ENCODE measurements around the gene FCHSD2. TPM values are rescaled to one million over a fixed set of nuclear protein-coding genes. Genes with fewer than 3 reads are reported as not detected.
A peak's percentile ranks its signal among the peaks of the same experiment; 100 is the strongest.

The FCHSD2 gene
- total RNA-seq, 1 donor from 2014 or later: 69.5 TPM

DNA sequence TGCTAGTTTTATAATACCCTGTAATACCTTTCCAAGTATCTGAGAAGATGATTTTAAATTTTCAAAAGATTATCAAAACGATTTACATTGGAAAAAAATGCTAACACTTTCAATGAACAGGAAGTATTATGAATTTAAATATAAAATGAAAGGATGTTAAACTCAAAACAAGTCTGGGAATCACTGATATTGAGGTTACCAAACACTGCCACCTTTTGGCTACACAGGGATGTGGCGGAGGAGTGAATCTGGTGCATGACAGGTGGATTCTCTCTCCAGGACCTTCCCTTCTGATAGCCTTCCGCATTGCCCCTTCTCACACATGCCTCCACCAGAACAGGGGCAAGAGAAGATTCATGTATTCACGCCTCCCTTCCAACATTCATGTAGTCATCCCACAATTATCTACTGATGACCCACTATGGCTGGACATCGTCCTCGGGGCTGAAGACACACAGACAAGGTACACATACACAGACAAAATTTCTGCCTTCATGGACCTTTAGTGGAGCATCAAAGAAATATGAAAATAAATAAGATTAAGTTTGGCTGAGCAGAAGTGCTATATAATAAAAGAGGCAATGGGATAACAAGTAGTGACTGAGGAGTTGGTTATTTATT is 293.2 kb downstream of the FCHSD2 start:
- TF ChIP-seq, protein P1, sequence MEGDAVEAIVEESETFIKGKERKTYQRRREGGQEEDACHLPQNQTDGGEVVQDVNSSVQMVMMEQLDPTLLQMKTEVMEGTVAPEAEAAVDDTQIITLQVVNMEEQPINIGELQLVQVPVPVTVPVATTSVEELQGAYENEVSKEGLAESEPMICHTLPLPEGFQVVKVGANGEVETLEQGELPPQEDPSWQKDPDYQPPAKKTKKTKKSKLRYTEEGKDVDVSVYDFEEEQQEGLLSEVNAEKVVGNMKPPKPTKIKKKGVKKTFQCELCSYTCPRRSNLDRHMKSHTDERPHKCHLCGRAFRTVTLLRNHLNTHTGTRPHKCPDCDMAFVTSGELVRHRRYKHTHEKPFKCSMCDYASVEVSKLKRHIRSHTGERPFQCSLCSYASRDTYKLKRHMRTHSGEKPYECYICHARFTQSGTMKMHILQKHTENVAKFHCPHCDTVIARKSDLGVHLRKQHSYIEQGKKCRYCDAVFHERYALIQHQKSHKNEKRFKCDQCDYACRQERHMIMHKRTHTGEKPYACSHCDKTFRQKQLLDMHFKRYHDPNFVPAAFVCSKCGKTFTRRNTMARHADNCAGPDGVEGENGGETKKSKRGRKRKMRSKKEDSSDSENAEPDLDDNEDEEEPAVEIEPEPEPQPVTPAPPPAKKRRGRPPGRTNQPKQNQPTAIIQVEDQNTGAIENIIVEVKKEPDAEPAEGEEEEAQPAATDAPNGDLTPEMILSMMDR (IDR thresholded peaks at IDR 0.05): peak; percentile 79
- no peak for DNase-seq (ENCODE audit: low spot score)
- no peak overlapping the region for H3K27ac Mint-ChIP-seq (ENCODE audit: unreplicated experiment)
- no peak overlapping the region for H3K4me3 Mint-ChIP-seq (ENCODE audit: unreplicated experiment)
- no peaks in the 10 kb centered on the region for H3K9me3 Mint-ChIP-seq (ENCODE audit: low read depth)
- peaks cover 17% of the 10 kb centered on the region for H3K36me3 Mint-ChIP-seq (ENCODE audit: low read depth)
- peaks cover 16% of the 10 kb centered on the region for H3K4me1 Mint-ChIP-seq (ENCODE audit: low read depth)
- H3K27me3 Mint-ChIP-seq (ENCODE audit: low read depth): no peaks in the 10 kb centered on the region

DNA sequence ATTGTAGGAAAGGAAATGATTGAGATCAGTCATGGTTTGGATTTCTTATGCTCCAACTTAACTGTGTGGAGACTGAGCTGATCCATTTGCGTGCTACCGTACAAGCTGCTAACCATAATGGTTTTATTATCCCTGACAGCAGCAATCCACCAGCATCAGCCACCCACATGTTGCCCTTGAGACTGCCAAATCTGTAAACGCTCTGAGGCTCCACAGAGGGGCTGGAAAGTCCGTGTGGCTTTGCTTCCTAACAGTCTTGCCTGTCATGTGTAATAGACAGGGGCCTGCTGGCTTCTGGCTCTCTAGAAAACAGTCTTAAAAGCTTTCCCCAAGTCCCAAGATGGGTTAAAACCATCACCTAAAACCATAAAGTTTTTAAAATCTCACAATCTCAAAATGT is 297.8 kb downstream of the FCHSD2 start:
- H3K9me3 Mint-ChIP-seq (ENCODE audit: low read depth): no peaks in the 10 kb centered on the region
- peaks cover 42% of the 10 kb centered on the region for H3K36me3 Mint-ChIP-seq (ENCODE audit: low read depth)
- peaks cover 36% of the 10 kb centered on the region for H3K4me1 Mint-ChIP-seq (ENCODE audit: low read depth)
- H3K27me3 Mint-ChIP-seq (ENCODE audit: low read depth): no peaks in the 10 kb centered on the region
- H3K27ac Mint-ChIP-seq (ENCODE audit: unreplicated experiment): peak overlapping the region; percentile 81
- TF ChIP-seq, protein P1 (IDR thresholded peaks at IDR 0.05): no peak
- H3K4me3 Mint-ChIP-seq (ENCODE audit: unreplicated experiment): no peak overlapping the region
- no peak for DNase-seq (ENCODE audit: low spot score)

DNA sequence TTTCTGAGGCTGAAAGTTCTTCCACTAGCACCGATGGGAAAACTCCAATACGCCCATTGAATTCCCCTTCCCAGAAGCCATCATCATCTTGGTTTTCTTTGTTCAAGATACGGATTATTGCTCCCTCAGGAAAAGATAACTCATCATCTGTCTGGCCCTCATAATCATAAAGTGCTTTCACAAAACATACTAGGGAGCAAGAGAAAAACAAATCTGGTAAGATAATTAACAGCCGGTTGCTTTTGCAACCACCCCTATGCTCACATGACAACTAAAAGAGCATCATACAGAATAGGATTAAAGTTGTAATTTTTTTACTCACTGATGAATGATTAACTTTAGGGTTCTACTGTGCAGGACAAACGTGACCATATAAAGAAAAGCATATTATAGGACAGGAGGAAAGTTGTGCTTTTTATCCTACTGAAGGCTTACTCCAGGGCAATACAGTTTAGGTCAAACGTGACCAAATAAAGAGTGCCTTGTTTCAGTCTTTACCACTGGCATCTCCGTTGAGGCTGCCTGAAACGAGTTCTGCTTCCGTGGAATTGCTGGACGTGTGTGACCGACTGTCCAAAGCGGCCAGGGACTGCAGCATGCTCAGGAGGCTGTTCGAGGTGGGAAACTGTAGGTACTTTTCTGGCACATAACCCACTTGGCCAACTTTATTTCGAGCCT is 299.3 kb downstream of the FCHSD2 start:
- no peak for DNase-seq (ENCODE audit: low spot score)
- H3K36me3 Mint-ChIP-seq (ENCODE audit: low read depth): peaks cover 46% of the 10 kb centered on the region
- peaks cover 36% of the 10 kb centered on the region for H3K4me1 Mint-ChIP-seq (ENCODE audit: low read depth)
- TF ChIP-seq, protein P1 (IDR thresholded peaks at IDR 0.05): no peak
- H3K4me3 Mint-ChIP-seq (ENCODE audit: unreplicated experiment): no peak overlapping the region
- no peak overlapping the region for H3K27ac Mint-ChIP-seq (ENCODE audit: unreplicated experiment)
- H3K27me3 Mint-ChIP-seq (ENCODE audit: low read depth): no peaks in the 10 kb centered on the region
- H3K9me3 Mint-ChIP-seq (ENCODE audit: low read depth): no peaks in the 10 kb centered on the region

DNA sequence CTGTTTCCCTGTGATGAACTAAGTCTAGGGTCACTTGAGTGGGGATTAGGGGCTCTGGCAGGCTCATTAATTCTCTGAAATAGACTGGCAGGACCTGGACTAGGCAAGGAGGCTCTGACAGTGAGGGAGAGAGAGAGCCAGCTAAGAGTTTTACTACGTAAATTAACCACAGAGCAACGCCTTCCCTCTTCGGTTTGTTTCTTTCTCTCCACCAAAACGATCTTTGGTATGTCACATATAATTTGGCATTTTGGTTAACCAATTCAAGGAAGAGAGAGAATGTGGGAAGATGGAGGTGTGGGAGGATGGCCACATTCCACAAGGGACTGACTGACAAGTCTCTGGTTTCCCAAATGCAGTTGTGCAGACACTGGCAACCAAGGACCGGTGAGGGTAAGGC is 300.0 kb downstream of the FCHSD2 start:
- no peaks in the 10 kb centered on the region for H3K27me3 Mint-ChIP-seq (ENCODE audit: low read depth)
- H3K27ac Mint-ChIP-seq (ENCODE audit: unreplicated experiment): no peak overlapping the region
- H3K4me3 Mint-ChIP-seq (ENCODE audit: unreplicated experiment): no peak overlapping the region
- H3K4me1 Mint-ChIP-seq (ENCODE audit: low read depth): peaks cover 36% of the 10 kb centered on the region
- H3K36me3 Mint-ChIP-seq (ENCODE audit: low read depth): peaks cover 44% of the 10 kb centered on the region
- no peak for DNase-seq (ENCODE audit: low spot score)
- TF ChIP-seq, protein P1 (IDR thresholded peaks at IDR 0.05): no peak
- no peaks in the 10 kb centered on the region for H3K9me3 Mint-ChIP-seq (ENCODE audit: low read depth)

DNA sequence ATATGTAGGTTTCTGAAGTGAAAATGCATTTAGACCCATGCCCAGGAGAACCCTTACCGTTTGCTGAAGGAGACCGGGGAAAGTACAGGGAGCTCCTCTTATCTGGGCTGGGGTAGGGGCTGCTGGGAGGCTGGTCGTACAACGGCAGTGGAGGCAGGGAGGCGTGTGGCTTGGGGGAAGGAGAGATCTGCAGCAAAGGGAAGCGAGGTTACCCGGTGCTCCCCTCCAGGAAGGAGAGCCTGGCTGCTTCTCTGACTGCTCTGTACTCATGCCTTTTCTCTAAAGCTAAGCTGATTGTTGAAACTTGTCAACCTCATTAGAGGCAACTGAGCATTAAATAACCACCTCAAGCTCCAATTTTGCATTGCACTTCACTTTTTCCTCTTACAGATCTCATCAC is 300.7 kb downstream of the FCHSD2 start:
- no peak for DNase-seq (ENCODE audit: low spot score)
- H3K36me3 Mint-ChIP-seq (ENCODE audit: low read depth): peaks cover 42% of the 10 kb centered on the region
- H3K27me3 Mint-ChIP-seq (ENCODE audit: low read depth): no peaks in the 10 kb centered on the region
- H3K4me3 Mint-ChIP-seq (ENCODE audit: unreplicated experiment): no peak overlapping the region
- no peaks in the 10 kb centered on the region for H3K9me3 Mint-ChIP-seq (ENCODE audit: low read depth)
- peaks cover 40% of the 10 kb centered on the region for H3K4me1 Mint-ChIP-seq (ENCODE audit: low read depth)
- H3K27ac Mint-ChIP-seq (ENCODE audit: unreplicated experiment): no peak overlapping the region
- TF ChIP-seq, protein P1 (IDR thresholded peaks at IDR 0.05): no peak
